Measurements from ENCODE around the gene RBFOX1. TPM values are rescaled to one million over a fixed set of nuclear protein-coding genes. Genes with fewer than 3 reads are reported as not detected.

RBFOX1 gene
- total RNA-seq, 4 donors from 2014 or later = 0.12 to 0.54 TPM; not detected in 2

- WGBS, 2 donors (ENCODE audit: low coverage in 1 of 2) = 63 to 74% methylated on average over 2 to 4 of the region's 4 CpGs
- no peak for TF ChIP-seq EP300 (IDR thresholded peaks at IDR 0.05)
- no peak for TF ChIP-seq POLR2A (IDR thresholded peaks at IDR 0.05)
- TF ChIP-seq, protein P1, sequence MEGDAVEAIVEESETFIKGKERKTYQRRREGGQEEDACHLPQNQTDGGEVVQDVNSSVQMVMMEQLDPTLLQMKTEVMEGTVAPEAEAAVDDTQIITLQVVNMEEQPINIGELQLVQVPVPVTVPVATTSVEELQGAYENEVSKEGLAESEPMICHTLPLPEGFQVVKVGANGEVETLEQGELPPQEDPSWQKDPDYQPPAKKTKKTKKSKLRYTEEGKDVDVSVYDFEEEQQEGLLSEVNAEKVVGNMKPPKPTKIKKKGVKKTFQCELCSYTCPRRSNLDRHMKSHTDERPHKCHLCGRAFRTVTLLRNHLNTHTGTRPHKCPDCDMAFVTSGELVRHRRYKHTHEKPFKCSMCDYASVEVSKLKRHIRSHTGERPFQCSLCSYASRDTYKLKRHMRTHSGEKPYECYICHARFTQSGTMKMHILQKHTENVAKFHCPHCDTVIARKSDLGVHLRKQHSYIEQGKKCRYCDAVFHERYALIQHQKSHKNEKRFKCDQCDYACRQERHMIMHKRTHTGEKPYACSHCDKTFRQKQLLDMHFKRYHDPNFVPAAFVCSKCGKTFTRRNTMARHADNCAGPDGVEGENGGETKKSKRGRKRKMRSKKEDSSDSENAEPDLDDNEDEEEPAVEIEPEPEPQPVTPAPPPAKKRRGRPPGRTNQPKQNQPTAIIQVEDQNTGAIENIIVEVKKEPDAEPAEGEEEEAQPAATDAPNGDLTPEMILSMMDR (IDR thresholded peaks at IDR 0.05) = no peak
- TF ChIP-seq POLR2AphosphoS5 (IDR thresholded peaks at IDR 0.05) = no peak
- Histone ChIP-seq H3K27ac (no peak overlapping the region), H3K4me1 (no peaks in the 10 kb centered on the region), H3K36me3 (no peaks in the 10 kb centered on the region), H3K4me3 (no peak overlapping the region), H3K9me3 (no peaks in the 10 kb centered on the region), H3K27me3 (no peaks in the 10 kb centered on the region)
- ATAC-seq = no peak
These were observed 250.8 kb downstream of the RBFOX1 start for GRCh38 chr16:7583396-7583795.

DNA sequence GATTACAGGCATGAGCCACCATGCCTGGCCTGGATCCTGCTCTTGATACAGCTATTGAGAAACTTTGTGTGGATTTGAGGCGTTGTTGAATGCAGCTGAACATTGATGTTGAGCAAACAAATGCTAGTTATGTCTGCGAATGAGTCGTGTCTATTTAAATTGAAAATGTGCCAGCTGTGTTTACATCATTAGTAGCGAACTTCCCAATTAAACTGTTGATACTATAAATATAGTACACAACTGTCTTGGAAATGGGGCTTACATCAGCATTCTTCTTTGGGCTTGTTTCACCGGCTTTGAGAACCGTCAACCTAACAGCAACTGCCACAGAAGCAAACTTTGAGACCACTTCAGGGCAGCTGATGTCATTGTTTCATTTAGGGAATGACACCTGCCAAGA, 251.9 kb downstream of the RBFOX1 start:
- no peaks in the 10 kb centered on the region for H3K27me3 ChIP-seq
- no peak overlapping the region for H3K4me3 ChIP-seq
- WGBS, 2 donors (ENCODE audit: low coverage in 1 of 2) = 65 to 81% methylated on average over 4 to 6 of the region's 6 CpGs
- H3K4me1 ChIP-seq = no peaks in the 10 kb centered on the region
- no peaks in the 10 kb centered on the region for H3K9me3 ChIP-seq
- ATAC-seq = no peak
- H3K36me3 ChIP-seq = no peaks in the 10 kb centered on the region
- no peak overlapping the region for H3K27ac ChIP-seq
- TF ChIP-seq, protein P1 (IDR thresholded peaks at IDR 0.05) = no peak
- TF ChIP-seq POLR2A (IDR thresholded peaks at IDR 0.05) (no peak), POLR2AphosphoS5 (IDR thresholded peaks at IDR 0.05) (no peak), EP300 (IDR thresholded peaks at IDR 0.05) (no peak)

GRCh38 chr16:7585705-7586104, 253.1 kb downstream of the RBFOX1 start:
- H3K36me3 ChIP-seq = no peaks in the 10 kb centered on the region
- no peaks in the 10 kb centered on the region for H3K27me3 ChIP-seq
- no peaks in the 10 kb centered on the region for H3K4me1 ChIP-seq
- TF ChIP-seq POLR2AphosphoS5 (IDR thresholded peaks at IDR 0.05) = no peak
- TF ChIP-seq EP300 (IDR thresholded peaks at IDR 0.05) = no peak
- no peak for TF ChIP-seq POLR2A (IDR thresholded peaks at IDR 0.05)
- TF ChIP-seq, protein P1 (IDR thresholded peaks at IDR 0.05) = no peak
- WGBS, 2 donors (ENCODE audit: low coverage in 1 of 2) = 48% methylated on average over 2 of the region's 4 CpGs; no CpG with 5 or more reads in 1 of the 2 donors
- H3K9me3 ChIP-seq = no peaks in the 10 kb centered on the region
- no peak overlapping the region for H3K4me3 ChIP-seq
- H3K27ac ChIP-seq = no peak overlapping the region
- ATAC-seq = no peak

GRCh38 chr16:7590934-7591333, 258.3 kb downstream of the RBFOX1 start:
- Histone ChIP-seq H3K4me3 (no peak overlapping the region), H3K27me3 (no peaks in the 10 kb centered on the region), H3K27ac (no peak overlapping the region), H3K36me3 (no peaks in the 10 kb centered on the region), H3K4me1 (no peaks in the 10 kb centered on the region), H3K9me3 (no peaks in the 10 kb centered on the region)
- no peak for ATAC-seq
- WGBS, 2 donors (ENCODE audit: low coverage in 1 of 2) = 82 to 100% methylated on average over 1 to 4 of the region's 4 CpGs
- TF ChIP-seq POLR2AphosphoS5 (IDR thresholded peaks at IDR 0.05) (no peak), POLR2A (IDR thresholded peaks at IDR 0.05) (no peak)

DNA sequence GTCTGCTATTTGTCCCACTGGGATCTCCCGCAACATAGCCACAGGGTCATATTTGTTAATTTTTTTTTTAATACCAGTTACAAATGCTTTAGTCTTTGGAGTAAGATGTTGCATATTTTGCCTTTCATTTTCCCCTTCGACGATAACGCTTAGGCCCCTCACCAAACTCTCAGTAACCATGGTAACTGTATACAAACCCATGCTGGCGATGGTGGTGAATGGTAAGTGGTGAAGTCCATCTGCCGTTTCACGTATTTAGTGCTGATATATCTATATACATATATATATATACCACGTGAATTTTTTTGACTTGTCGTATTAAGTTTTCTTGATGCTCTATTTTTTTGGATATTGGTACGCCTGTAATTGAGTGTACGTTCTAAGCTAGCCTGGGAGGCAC, 263.7 kb downstream of the RBFOX1 start:
- H3K4me3 ChIP-seq = no peak overlapping the region
- H3K27ac ChIP-seq = no peak overlapping the region
- H3K36me3 ChIP-seq = no peaks in the 10 kb centered on the region
- no peaks in the 10 kb centered on the region for H3K27me3 ChIP-seq
- TF ChIP-seq POLR2A (IDR thresholded peaks at IDR 0.05) (no peak), POLR2AphosphoS5 (IDR thresholded peaks at IDR 0.05) (no peak), EP300 (IDR thresholded peaks at IDR 0.05) (no peak)
- TF ChIP-seq, protein P1 (IDR thresholded peaks at IDR 0.05) = no peak
- no peaks in the 10 kb centered on the region for H3K4me1 ChIP-seq
- WGBS, 2 donors (ENCODE audit: low coverage in 1 of 2) = 81 to 84% methylated on average over 10 to 11 of the region's 11 CpGs
- ATAC-seq = no peak
- no peaks in the 10 kb centered on the region for H3K9me3 ChIP-seq
